Ramos (cell line): ENCODE results near the gene PRKCE.

ENCODE experiments used
- in situ Hi-C: fragments of 300-500 bp; cut with MboI; formaldehyde crosslinking; loops from one replicate; pipeline ENCODE4 v1.14.3; 2022; ENCODE audit warnings: low sequenced_read_pairs; ENCODE audit not compliant: unreplicated experiment

The PRKCE gene

DNA sequence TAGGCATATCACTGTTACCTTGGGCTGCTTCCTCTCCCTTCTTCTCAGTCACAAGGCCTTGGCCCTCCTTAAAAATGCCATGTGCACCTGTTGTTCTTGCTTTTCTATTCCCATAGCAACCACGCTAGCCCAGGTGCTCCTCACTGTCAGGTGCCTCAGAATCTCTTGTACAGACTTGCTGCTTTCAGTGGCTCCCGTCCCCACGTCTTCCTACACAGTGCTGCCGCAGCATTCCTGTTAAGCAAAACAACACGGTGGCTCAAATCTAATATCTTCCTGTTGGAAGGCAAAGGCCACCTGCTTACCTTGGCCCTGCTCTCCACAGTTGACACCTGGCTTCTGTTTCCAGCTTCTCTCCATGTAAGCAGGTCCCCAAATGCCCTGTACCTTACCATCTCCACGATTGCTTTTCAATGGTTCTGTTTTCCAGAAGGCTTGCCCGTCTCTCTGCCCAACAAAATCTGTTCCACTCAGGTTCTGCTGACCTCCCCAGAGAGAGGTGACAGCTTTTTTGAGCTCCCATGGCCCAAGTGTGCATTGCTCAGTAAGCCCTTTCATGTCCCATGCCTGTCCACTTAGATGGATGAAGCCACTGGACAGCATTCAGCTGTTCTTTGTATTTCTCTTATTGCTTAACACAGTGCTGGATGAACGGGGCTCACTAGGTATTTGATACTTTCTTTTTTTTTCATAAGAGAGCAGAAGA is 240.4 kb downstream of the PRKCE start:
- in situ Hi-C loops = no loop called here

DNA sequence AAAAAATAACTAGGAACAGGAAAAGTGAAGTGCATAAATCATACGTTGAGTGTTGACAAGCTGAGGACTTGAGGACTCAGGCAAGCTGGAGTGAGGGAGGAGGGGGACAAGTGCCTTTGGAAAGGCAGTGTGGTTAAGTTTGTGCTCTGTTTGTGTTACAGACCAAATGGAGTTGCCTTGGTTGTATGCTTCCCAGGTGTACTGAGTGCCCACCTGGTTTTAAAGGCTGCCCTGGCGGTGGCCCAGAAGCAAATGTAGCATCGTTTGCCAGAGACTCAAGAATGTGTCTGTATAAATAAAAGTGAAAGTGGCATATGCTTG is 240.9 kb downstream of the PRKCE start:
- in situ Hi-C loops = no loop called here

DNA sequence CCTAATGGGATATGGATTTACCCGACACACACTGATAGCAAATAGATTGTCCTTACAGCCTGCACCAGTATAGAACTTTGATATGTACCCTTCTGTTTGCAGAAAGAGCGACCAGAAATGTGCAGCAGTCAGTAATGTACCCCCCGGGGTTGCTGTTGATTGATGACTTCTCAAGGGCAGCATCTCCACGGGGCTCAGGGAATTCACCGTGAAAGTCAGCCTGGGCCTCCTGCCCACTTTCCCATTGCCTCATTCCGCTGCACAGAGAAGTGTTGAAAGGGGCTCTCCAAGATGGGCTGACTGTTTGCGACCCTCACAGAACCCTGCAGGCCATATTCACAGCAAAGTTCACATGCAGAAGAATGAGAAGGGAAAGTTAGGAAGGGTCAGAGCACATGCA is 241.3 kb downstream of the PRKCE start:
- in situ Hi-C loops = no loop called here

GRCh38 chr2:45894211-45894610 is 242.7 kb downstream of the PRKCE start:
- in situ Hi-C loops = no loop called here

- in situ Hi-C loops = no loop called here
These were observed 243.9 kb downstream of the PRKCE start for GRCh38 chr2:45895241-45895861.

- in situ Hi-C loops = no loop called here
These were observed 244.8 kb downstream of the PRKCE start for GRCh38 chr2:45896311-45896710.

- in situ Hi-C loops = no loop called here
These were observed 246.4 kb downstream of the PRKCE start for GRCh38 chr2:45897842-45898241.

- in situ Hi-C loops = no loop called here
These were observed 247.3 kb downstream of the PRKCE start for GRCh38 chr2:45898819-45899218.

DNA sequence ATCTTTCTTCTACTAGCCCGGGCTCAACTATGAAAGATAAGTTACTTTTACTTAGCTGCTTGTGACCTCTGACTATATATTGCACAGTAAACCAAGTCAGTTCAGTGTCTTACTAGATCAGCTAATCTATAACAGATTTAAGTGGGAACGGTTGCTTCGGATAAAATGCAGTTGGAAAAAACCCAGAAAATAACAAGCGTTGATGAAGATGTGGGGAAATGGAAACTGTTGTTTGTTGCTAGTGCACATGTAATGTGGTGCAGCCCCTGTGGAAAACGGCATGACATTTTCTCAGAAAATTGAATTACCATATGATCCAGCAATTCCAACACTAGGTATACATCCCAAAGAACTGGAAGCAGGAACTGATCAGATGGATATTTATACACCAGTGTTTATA is 248.5 kb downstream of the PRKCE start:
- in situ Hi-C loops = no loop called here

DNA sequence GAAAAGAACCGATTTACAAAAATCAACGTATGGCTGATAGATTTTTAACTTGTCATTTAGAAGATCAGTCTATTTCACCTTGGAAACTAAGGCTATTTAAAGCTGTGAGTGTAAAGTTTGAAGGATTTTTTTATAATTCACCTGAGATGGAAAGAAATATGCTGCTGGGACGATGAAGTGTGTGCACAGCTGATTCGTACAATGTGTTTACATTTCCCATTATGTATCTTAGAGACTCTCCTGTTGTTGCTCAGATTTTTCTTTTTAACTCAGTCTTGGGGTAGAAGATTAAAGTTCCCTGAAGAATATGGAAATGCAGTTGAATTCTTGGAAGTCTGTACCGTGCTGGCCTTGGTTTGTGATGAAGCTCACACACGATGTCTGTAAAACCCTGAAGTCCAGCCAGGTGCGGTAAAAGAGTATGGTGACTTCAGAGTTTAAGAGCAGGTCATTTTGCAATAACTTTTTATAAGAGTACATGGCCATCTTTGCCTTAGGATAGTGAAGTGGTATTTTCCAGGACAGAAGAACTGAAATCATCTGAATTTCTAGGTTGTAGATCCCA is 250.1 kb downstream of the PRKCE start:
- in situ Hi-C loops = no loop called here

GRCh38 chr2:45902380-45902779 is 250.9 kb downstream of the PRKCE start:
- in situ Hi-C loops = no loop called here

DNA sequence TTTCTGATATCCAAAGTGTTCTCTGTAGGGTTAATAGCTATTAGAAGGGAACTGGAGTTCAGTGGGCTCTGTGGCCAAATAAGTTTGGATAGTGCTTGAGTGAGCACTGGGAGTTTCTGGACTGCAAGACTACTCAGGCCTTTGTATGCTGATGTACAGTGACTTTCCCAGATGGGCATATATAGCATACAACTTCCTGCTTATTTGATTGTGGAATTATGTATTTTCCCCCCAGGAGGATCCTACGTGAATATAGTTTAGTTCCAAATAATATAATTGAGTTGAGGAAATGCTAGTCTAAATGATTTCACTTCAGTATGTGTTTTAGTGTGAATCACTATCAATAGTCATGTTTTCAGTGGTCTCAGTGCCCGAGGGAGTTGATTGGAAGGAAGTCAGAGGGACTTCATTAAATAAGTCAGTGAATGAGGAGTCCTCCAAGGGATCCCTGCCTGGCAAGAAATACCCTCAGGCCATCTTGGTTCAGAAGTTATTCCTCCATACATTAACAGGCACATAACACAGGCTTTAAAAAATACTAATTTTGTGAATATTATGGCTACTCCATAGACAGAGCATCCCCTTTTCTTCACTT is 251.4 kb downstream of the PRKCE start:
- in situ Hi-C loops = no loop called here

DNA sequence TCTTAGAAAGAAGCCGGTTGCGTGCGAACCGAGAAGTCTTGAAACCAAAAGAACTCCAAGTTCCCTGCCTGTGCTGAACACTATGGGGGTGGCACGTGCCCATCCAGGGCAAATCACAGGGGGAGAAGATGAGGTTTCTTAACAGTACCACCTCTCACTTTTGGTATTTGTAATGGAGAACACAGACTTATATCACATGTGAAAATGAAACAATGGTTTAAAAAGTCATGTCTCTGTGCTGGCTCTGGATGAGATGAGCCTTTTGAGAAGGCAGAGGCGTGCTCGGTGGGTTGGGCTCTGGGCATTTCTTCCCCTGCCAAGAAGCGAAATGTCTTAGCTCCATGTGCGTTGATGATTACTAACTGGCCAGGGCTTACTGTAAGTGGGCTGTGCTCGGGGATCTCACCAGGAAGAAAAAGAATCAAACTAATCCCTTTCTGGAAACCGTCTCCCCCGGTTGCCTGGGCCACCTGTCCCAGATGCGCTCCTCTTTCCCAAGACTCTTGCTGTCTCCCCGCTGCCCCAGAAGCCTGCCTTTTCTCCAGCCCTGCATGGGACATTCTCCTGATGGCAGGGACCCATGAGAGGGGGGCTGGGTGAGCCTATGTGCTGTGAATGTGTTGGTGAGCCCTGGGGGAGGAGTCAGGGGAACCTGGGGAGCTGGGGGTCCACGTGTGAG is 252.9 kb downstream of the PRKCE start:
- in situ Hi-C loops = no loop called here

DNA sequence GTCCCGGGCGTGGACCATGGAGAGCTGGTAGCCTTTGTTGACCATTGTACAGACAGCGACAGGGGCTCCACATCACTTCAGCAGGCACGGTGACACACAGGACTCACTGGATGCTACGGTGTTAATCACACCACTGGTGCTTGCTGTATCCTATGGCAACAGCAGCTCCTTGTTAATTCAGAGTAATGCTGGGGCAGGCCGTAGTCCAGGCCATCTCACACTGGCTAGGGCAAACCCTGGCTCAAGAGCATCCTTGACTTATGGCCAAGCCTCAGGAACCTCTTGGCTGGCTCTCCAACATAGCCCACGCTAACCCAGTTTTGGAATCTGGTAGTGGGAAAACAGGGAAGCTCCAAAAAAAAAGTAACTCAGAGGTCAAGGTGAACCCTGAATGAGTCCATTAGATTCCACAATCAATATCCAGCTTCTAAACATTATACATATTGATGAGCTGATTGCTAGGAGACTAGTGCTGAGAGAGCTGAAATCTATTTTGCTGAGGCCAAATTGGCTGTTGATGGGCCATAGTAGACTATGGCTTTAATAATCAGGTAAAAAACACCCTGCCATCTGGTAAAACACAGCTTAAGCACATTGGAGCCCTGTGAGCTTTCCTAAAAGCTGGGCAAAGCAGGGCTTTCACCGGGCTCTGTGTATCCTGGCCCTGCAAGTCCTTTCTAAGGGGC is 253.6 kb downstream of the PRKCE start:
- in situ Hi-C loops = no loop called here

DNA sequence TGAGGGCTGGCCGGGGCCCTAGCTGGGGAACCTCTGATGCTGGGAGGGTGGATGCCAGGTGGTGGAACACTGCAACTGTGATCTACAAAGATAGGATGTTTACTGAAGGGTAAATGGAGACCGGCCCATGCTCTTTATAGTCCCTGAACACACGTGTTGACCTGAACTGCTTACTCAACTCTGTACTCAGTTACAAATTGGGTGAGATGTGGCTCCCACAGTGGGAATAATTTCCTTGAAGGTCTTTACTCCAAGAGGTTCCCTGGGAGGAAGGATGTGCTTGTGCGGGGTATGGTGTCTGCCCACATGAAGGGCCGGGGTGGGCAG is 254.1 kb downstream of the PRKCE start:
- in situ Hi-C loops = no loop called here

DNA sequence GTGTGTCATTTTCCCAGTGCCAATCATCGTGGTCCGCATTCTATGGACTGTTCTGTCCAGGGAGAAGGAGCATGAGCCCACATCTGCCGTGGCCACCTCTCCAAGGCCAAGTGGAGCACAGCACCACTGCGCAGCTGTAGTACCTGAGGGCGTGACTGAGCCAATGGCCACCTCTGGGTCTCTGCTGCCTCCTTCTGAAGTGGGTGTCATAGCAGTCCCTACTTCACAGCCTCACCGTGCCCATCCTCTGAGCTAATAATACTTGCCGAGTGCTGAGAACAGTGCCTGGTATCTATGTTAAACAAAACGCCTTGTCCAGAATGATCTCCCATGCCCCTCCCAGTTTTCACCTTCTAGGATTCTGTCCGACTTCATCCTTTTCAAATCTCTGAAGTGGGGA is 256.1 kb downstream of the PRKCE start:
- in situ Hi-C loops = no loop called here

DNA sequence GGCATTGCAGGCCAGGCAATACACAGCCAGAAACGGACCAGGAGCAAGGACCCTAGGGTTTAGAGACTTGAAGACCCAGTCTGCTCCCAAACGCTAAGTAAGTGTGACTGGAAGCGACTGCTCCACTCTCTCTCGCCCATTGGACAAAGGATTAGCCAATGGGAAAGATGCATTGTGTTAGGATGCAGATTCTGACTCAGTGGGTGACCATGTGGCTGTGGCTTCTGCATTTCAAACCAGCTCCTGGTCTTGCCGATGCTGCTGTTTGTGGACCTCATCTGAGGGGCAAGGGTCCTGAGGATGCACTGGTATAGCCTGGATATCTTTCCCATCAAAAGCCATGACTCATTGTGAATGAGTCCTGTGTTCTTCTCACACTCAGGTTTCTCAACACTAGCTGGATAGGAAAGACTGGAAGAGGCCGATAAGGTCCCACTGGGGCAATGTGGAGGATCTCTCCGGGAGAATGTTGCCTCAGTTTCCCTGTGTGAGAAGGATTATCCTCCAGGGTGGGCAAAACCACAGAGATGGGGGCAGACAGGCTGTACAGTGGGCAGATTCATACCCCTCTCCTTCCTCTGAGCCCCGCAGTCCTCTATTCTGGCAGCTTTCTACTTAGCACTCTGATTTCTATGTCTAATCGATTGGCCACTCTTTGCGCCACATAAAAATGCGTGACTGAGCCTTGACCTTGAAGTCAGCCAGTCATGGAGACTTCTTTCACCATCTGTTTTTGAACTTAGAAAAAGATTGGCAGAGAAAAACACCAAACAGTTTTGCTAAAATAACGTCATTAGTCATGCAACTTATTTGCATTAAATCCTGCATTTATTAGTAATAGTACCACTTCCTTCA is 257.1 kb downstream of the PRKCE start:
- in situ Hi-C loops = no loop called here

GRCh38 chr2:45909171-45909565 is 257.7 kb downstream of the PRKCE start:
- in situ Hi-C loops = no loop called here

GRCh38 chr2:45909677-45910191 is 258.3 kb downstream of the PRKCE start:
- in situ Hi-C loops = no loop called here
